Measurements from ENCODE around the gene GYG2.
"Not testable (repeated sequence)": the region's sequence is repeated elsewhere in the genome, so short reads cannot be mapped to it uniquely, and the experiment has no call there.

Gene GYG2

DNA sequence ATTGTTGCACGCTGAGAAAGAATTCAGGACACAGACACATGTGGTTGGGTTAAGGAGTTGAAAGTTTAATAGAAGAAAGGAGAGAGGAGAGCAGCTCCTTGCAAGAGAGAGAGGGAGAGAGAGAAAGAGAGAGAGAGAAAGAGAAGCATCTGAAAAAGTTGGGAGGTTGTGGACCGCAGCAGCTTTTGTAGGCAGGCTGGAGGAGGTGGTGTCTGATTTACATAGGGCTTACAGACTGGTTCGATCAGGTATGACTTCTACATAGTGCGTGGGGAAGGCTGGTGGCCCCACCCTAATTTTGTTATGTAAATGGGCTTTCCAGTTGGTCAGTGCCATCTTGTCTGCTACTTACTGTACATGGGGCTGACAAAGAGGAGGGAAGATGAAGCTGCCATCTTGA, 27.5 kb upstream of the GYG2 start:
- no peak overlapping the region for H3K4me3 ChIP-seq (ENCODE audit: low read length)
- TF ChIP-seq CTCF (conservative IDR thresholded peaks at IDR 0.05; ENCODE audit: low read length): no peak
- no peak for DNase-seq (ENCODE audit: low read depth)

- DNase-seq (ENCODE audit: low read depth): peak; percentile 3
- not testable (repeated sequence) for H3K4me3 ChIP-seq (ENCODE audit: low read length)
Measured at GRCh38 chrX:2802376-2803090, 26.2 kb upstream of the GYG2 start.

- DNase-seq (ENCODE audit: low read depth); H3K4me3 ChIP-seq (ENCODE audit: low read length): not testable (repeated sequence)
Measured at GRCh38 chrX:2803486-2803885, 25.2 kb upstream of the GYG2 start.

DNA sequence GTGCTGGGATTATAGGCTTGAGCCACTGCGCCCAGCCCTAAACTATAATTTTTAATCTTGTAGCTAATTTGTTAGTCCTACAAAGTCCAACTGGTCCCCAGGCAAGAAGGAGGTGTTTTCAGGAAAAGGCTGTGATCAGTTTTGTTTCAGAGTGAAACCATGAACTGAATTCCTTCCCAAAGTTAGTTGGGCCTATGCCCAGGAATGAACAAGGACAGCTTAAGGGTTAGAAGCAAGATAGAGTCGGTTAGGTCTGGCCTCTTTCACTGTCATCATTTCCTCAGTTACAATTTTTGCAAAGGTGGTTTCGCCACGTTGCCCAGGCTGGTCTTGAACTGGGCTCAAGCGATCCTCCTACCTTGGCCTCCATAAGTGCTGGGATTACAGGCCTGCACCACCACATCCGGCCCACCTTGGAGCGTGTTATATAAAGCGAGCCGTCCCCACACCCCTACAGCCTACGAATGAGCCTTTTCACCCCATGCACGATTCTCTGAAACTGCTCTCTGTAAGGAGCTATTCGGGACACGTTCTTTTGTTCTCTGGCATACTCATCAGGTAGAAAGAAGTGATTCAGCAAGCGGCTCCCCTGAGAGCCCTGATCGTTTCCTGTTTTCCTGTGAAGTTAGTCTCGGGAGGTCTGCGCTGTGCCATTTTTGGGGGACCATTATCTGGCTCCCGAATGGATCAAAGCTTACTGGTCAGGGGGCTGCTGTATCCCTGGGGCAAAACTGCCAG, 24.5 kb upstream of the GYG2 start:
- DNase-seq (ENCODE audit: low read depth): peak; percentile 0
- H3K4me3 ChIP-seq (ENCODE audit: low read length): not testable (repeated sequence)

- DNase-seq (ENCODE audit: low read depth): peak; percentile 24
Measured at GRCh38 chrX:2804858-2805257, 23.9 kb upstream of the GYG2 start.

DNA sequence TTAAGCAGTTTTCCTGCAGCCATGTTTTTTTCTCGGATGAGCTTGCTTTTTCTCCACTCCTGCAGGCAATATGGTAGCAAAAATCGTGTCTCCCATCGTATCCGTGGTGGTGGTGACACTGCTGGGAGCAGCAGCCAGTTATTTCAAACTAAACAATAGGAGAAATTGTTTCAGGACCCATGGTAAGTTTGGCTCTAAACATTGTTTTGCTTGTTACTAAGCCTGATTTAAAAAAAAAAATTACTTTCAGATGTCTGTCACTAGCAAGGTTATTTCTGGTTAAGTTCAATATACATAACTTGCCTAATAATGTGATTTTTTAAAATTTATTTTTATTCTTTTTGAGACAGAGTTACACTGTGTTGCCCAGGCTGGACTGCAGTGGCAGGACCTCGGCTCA, 17.5 kb upstream of the GYG2 start:
- TF ChIP-seq CTCF (conservative IDR thresholded peaks at IDR 0.05; ENCODE audit: low read length): no peak
- no peak overlapping the region for H3K4me3 ChIP-seq (ENCODE audit: low read length)
- peak; percentile 23 for DNase-seq (ENCODE audit: low read depth)

More at GRCh38 chrX:2804858-2805257, 23.9 kb upstream of the GYG2 start:
- H3K4me3 ChIP-seq (ENCODE audit: low read length): not testable (repeated sequence)

- TF ChIP-seq CTCF (conservative IDR thresholded peaks at IDR 0.05; ENCODE audit: low read length): peak; percentile 53
- peak; percentile 28 for DNase-seq (ENCODE audit: low read depth)
- H3K4me3 ChIP-seq (ENCODE audit: low read length): not testable (repeated sequence)
Measured at GRCh38 chrX:2812161-2812907, 16.4 kb upstream of the GYG2 start.

- no peak for DNase-seq (ENCODE audit: low read depth)
- no peak for TF ChIP-seq CTCF (conservative IDR thresholded peaks at IDR 0.05; ENCODE audit: low read length)
- H3K4me3 ChIP-seq (ENCODE audit: low read length): no peak overlapping the region
Measured at GRCh38 chrX:2817036-2817435, 11.7 kb upstream of the GYG2 start.
